Neural cell (in vitro differentiated cells): ENCODE results near the gene LCN2. TPM values are rescaled to one million over a fixed set of nuclear protein-coding genes. Genes with fewer than 3 reads are reported as not detected.

Experiments
- H2AFZ ChIP-seq: fragments of 200-600, 300-800 bp; sonication (generic), shearing (Covaris generic); 2 replicates; pipeline ENCODE4 v1.6.0; 2014; ENCODE audit warnings: low read depth, mild to moderate bottlenecking, antibody characterized with exemption, low read length, moderate library complexity
- H3F3A ChIP-seq: fragments of 200-600 bp; shearing (Covaris generic); 2 replicates; pipeline ENCODE4 v1.6.1; 2016; ENCODE audit warnings: mild to moderate bottlenecking, moderate library complexity, mixed read lengths, antibody characterized with exemption, low read length; ENCODE audit not compliant: insufficient read depth, poor library complexity, severe bottlenecking
- H3K27ac ChIP-seq: fragments of 200-600, 300-800 bp; sonication (generic), shearing (Covaris generic); 2 replicates; pipeline ENCODE4 v1.5.1; 2014; ENCODE audit warnings: mild to moderate bottlenecking, low read length, moderate library complexity
- H3K27me3 ChIP-seq: fragments of 300-800, 200-600 bp; sonication (generic), shearing (Covaris generic); 2 replicates; pipeline ENCODE4 v1.6.0; 2014; ENCODE audit warnings: mild to moderate bottlenecking, low read depth, low read length, moderate library complexity; ENCODE audit not compliant: insufficient read depth
- H3K36me3 ChIP-seq: fragments of 300-800, 200-600 bp; sonication (generic), shearing (Covaris generic); 2 replicates; pipeline ENCODE4 v1.5.1; 2014; ENCODE audit warnings: mild to moderate bottlenecking, antibody characterized with exemption, low read length, moderate library complexity; ENCODE audit not compliant: insufficient read depth
- H3K4me2 ChIP-seq: fragments of 300-800, 200-600 bp; sonication (generic), shearing (Covaris generic); 2 replicates; pipeline ENCODE4 v1.6.0; 2014; ENCODE audit warnings: mild to moderate bottlenecking, low read length
- H3K4me3 ChIP-seq: fragments of 300-800, 200-600 bp; sonication (generic), shearing (Covaris generic); 2 replicates; pipeline ENCODE4 v1.5.1; 2014; ENCODE audit warnings: mild to moderate bottlenecking, low read length, moderate library complexity
- H3K79me2 ChIP-seq: fragments of 200-600 bp; shearing (Covaris generic); replicated peaks from 2 replicates; pipeline ENCODE4 v1.6.0; 2014; ENCODE audit warnings: mild to moderate bottlenecking, low read length, moderate library complexity; ENCODE audit not compliant: insufficient read depth
- H3K9ac ChIP-seq: fragments of 300-800, 200-600 bp; sonication (generic), shearing (Covaris generic); 2 replicates; pipeline ENCODE4 v1.6.1; 2016; ENCODE audit warnings: mild to moderate bottlenecking, low read length, mixed read lengths
- H3K9me2 ChIP-seq: fragments of 200-600 bp; shearing (Covaris generic); 2 replicates; pipeline ENCODE4 v1.6.1; 2016; ENCODE audit warnings: mild to moderate bottlenecking, low read length, mixed read lengths; ENCODE audit not compliant: insufficient read depth
- H3K9me3 ChIP-seq: fragments of 200-600, 300-800 bp; sonication (generic), shearing (Covaris generic); 2 replicates; pipeline ENCODE4 v1.6.1; 2016; ENCODE audit warnings: mild to moderate bottlenecking, mixed run types, low read length, moderate library complexity, mixed read lengths
- H4K20me1 ChIP-seq: fragments of 200-600 bp; shearing (Covaris generic); 2 replicates; pipeline ENCODE4 v1.6.1; 2016; ENCODE audit warnings: mild to moderate bottlenecking, mixed run types; ENCODE audit not compliant: insufficient read depth
- EP300 ChIP-seq: fragments of 450-650 bp; conservative IDR thresholded peaks from 2 replicates; pipeline ENCODE4 v1.6.1; 2014; ENCODE audit warnings: antibody characterized with exemption, mild to moderate bottlenecking, moderate library complexity; ENCODE audit not compliant: poor library complexity, severe bottlenecking
- EZH2 ChIP-seq: fragments of 200-600, 300-800 bp; shearing (Covaris generic), sonication (generic); IDR thresholded peaks from 2 replicates; pipeline ENCODE4 v1.6.1; 2014; ENCODE audit warnings: antibody characterized with exemption, low read length, borderline replicate concordance, mild to moderate bottlenecking; ENCODE audit not compliant: insufficient read depth, poor library complexity, severe bottlenecking
- MXI1 ChIP-seq: fragments of 450-650 bp; conservative IDR thresholded peaks from 2 replicates; pipeline ENCODE4 v1.6.1; 2014; ENCODE audit warnings: antibody characterized with exemption, mild to moderate bottlenecking; ENCODE audit not compliant: poor library complexity, severe bottlenecking
- POLR2AphosphoS5 ChIP-seq: IDR thresholded peaks from 2 replicates; pipeline ENCODE4 v1.6.1; 2012
- RAD21 ChIP-seq: fragments of 450-650 bp; conservative IDR thresholded peaks from 2 replicates; pipeline ENCODE4 v1.6.1; 2014; ENCODE audit warnings: antibody characterized with exemption, mild to moderate bottlenecking, moderate library complexity
- SMC3 ChIP-seq: fragments of 450-650 bp; conservative IDR thresholded peaks from 2 replicates; pipeline ENCODE4 v1.6.1; 2014; ENCODE audit warnings: antibody characterized with exemption, mild to moderate bottlenecking, moderate library complexity; ENCODE audit not compliant: poor library complexity
- TAF1 ChIP-seq: IDR thresholded peaks from 2 replicates; pipeline ENCODE4 v1.6.1; 2012; ENCODE audit warnings: low read depth
- polyA plus RNA-seq: library from polyadenylated mRNA; depleted of rRNA; stranded (reverse); fragments of >200 nt; gene quantifications from 2 replicates; pipeline ENCODE4 v1.2.3, GENCODE V29; 2014
- TF ChIP-seq, protein P1 (sequence below): IDR thresholded peaks from 2 replicates; pipeline ENCODE4 v1.6.1; 2012; ENCODE audit warnings: borderline replicate concordance
- TF ChIP-seq, protein P2 (sequence below): fragments of 450-650 bp; IDR thresholded peaks from 2 replicates; pipeline ENCODE4 v1.5.1; 2014; ENCODE audit warnings: antibody characterized with exemption, mild to moderate bottlenecking, moderate library complexity; ENCODE audit not compliant: poor library complexity, severe bottlenecking

The LCN2 gene
- polyA plus RNA-seq, 1 donor from 2014 or later = not detected

DNA sequence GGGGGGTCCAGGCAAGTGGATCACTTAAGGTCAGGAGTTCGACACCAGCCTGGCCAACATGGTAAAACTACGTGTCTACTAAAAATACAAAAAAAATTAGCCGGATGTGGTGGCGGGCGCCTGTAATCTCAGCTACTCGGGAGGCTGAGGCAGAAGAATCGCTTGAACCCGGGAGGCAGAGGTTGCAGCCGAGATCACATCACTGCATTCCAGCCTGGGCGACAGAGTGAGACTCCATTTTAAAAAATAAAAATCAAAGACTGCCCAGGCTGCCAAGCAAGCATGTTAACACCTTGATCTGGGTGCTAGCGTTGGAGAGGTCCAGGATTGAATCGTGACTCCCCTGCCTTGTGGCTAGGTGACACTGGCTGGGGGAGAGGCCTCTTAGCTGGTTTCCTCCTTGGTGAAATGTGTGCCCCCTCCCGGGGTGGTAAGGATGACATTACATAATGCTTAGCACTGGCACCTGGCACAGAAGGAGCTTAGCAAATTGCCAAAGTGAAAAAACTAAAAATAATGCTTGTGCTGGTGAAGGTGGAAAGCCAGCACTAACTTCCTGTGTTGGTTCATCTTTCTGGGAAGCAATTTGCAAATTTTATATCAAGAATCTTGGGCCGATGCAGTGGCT lies 44.3 kb downstream of the LCN2 start:
- Histone ChIP-seq H3K27ac (no peak overlapping the region), H3K36me3 (no peaks in the 10 kb centered on the region)

DNA sequence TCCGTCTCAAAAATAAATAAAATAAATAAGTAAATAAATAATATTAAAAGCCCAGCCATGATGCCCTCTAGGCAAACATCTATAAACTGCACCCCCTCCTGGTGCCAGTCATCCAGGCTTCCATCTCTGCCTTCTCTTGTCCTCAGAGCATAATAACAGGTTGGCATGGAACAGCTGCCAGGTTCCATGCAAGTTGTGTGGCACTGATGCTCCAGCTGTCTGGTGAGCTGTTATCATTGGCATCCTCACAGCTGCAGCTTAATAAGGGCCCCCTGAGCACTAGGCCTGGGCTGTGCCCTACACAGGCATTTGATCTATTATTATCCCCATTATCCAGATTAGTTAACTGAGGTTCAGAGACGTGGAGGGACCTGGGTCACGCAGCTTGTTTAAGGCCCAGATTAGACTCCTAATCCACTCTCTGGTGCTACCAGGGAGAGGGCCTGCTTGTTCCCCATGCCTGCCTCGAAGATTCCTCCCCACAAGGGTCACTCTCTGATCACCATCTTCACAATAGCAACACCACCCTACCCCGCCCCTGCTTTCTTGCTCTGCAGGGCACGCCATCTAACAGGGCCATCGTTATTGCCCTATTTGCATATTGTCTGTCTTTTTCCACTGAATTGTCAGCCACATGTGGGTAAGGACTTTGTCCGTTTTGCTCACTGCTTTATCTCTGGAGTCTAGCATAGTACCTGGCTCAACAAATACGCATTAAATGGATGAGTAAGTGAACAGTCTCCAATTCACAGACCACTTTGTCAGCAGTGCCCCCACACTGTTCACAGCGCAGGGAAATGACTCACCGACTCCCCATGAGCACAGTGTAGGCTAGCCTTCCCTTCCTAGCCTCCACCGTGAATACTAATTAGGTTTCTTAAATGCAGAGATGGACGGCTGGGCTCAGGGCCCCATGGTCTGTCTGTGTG lies 52.5 kb downstream of the LCN2 start:
- H3K4me2 ChIP-seq = no peak overlapping the region
- H3K36me3 ChIP-seq = peaks cover 5% of the 10 kb centered on the region
- H3K9ac ChIP-seq = no peak overlapping the region
- no peak overlapping the region for H3K27ac ChIP-seq
- no peak overlapping the region for H3K4me3 ChIP-seq
- peaks cover 17% of the 10 kb centered on the region for H3K79me2 ChIP-seq
- H3F3A ChIP-seq = no peaks in the 10 kb centered on the region
- H3K27me3 ChIP-seq = no peaks in the 10 kb centered on the region
- H4K20me1 ChIP-seq = no peaks in the 10 kb centered on the region
- no peaks in the 10 kb centered on the region for H3K9me3 ChIP-seq
- H2AFZ ChIP-seq = no peak overlapping the region
- H3K9me2 ChIP-seq = no peaks in the 10 kb centered on the region
- TF ChIP-seq MXI1 = no peak
- no peak for TF ChIP-seq RAD21
- TF ChIP-seq EP300 = no peak
- TF ChIP-seq, protein P1, sequence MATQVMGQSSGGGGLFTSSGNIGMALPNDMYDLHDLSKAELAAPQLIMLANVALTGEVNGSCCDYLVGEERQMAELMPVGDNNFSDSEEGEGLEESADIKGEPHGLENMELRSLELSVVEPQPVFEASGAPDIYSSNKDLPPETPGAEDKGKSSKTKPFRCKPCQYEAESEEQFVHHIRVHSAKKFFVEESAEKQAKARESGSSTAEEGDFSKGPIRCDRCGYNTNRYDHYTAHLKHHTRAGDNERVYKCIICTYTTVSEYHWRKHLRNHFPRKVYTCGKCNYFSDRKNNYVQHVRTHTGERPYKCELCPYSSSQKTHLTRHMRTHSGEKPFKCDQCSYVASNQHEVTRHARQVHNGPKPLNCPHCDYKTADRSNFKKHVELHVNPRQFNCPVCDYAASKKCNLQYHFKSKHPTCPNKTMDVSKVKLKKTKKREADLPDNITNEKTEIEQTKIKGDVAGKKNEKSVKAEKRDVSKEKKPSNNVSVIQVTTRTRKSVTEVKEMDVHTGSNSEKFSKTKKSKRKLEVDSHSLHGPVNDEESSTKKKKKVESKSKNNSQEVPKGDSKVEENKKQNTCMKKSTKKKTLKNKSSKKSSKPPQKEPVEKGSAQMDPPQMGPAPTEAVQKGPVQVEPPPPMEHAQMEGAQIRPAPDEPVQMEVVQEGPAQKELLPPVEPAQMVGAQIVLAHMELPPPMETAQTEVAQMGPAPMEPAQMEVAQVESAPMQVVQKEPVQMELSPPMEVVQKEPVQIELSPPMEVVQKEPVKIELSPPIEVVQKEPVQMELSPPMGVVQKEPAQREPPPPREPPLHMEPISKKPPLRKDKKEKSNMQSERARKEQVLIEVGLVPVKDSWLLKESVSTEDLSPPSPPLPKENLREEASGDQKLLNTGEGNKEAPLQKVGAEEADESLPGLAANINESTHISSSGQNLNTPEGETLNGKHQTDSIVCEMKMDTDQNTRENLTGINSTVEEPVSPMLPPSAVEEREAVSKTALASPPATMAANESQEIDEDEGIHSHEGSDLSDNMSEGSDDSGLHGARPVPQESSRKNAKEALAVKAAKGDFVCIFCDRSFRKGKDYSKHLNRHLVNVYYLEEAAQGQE = no peak
- TF ChIP-seq, protein P2, sequence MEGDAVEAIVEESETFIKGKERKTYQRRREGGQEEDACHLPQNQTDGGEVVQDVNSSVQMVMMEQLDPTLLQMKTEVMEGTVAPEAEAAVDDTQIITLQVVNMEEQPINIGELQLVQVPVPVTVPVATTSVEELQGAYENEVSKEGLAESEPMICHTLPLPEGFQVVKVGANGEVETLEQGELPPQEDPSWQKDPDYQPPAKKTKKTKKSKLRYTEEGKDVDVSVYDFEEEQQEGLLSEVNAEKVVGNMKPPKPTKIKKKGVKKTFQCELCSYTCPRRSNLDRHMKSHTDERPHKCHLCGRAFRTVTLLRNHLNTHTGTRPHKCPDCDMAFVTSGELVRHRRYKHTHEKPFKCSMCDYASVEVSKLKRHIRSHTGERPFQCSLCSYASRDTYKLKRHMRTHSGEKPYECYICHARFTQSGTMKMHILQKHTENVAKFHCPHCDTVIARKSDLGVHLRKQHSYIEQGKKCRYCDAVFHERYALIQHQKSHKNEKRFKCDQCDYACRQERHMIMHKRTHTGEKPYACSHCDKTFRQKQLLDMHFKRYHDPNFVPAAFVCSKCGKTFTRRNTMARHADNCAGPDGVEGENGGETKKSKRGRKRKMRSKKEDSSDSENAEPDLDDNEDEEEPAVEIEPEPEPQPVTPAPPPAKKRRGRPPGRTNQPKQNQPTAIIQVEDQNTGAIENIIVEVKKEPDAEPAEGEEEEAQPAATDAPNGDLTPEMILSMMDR = no peak
- no peak for TF ChIP-seq POLR2AphosphoS5
- TF ChIP-seq TAF1 = no peak

More for the DNA sequence above, 44.3 kb downstream of the LCN2 start:
- Histone ChIP-seq H3K9me3 (no peaks in the 10 kb centered on the region), H3F3A (no peaks in the 10 kb centered on the region), H4K20me1 (no peaks in the 10 kb centered on the region), H3K4me3 (no peak overlapping the region), H2AFZ (no peak overlapping the region), H3K4me2 (no peak overlapping the region), H3K9ac (no peak overlapping the region), H3K79me2 (peaks cover 8% of the 10 kb centered on the region), H3K9me2 (no peaks in the 10 kb centered on the region), H3K27me3 (no peaks in the 10 kb centered on the region)
- no peak for TF ChIP-seq SMC3
- no peak for TF ChIP-seq RAD21
- TF ChIP-seq, protein P2 = no peak
- TF ChIP-seq, protein P1 = no peak
- no peak for TF ChIP-seq EZH2
- TF ChIP-seq EP300 = no peak
- no peak for TF ChIP-seq MXI1
- TF ChIP-seq POLR2AphosphoS5 = no peak
- no peak for TF ChIP-seq TAF1
